GM12878 (cell line): Measurements from ENCODE around the gene DRAP1. TPM values are rescaled to one million over a fixed set of nuclear protein-coding genes. Genes with fewer than 3 reads are reported as not detected.

Experiments used
- ATF7 ChIP-seq: fragments of 450-650 bp; IDR thresholded peaks from 2 replicates; pipeline ENCODE4 v1.6.1; 2016; ENCODE audit warnings: low read depth, mild to moderate bottlenecking
- BHLHE40 ChIP-seq, 2 experiments: fragments of 450-650 bp in 1 of 2; IDR thresholded peaks; 2 replicates each; pipeline ENCODE4 v1.6.1; 2011 to 2017; ENCODE audit warnings: low read depth in 2 of 2, borderline replicate concordance in 1 of 2, improper control_type of control experiment in 1 of 2, low read length in 1 of 2, mild to moderate bottlenecking in 1 of 2
- SMC3 ChIP-seq: IDR thresholded peaks from 2 replicates; pipeline ENCODE4 v1.6.1; 2011; ENCODE audit warnings: low read length, improper control_type of control experiment, borderline replicate concordance
- polyA plus RNA-seq, 11 experiments: library from polyadenylated mRNA; depleted of rRNA in 4 of 11; unstranded in 6 of 11; stranded (reverse) in 5 of 11; fragments of >200 nt; fragmentation: Nextera tagmentation in 4 of 11; fragmentation: Illumina TruSeq in 1 of 11; extraction: Ambion mirVana in 4 of 11; extraction: Trizol in 1 of 11; gene quantifications; 1 replicate in 1 of 11; 2 replicates in 10 of 11; pipeline versions ENCODE4 v1.2.1 to v1.2.3, GENCODE V29; 2011 to 2016; ENCODE audit warnings: inconsistent platforms in 2 of 11, missing spikeins in 2 of 11, low read depth in 1 of 11
- total RNA-seq, 4 experiments: library from RNA; depleted of rRNA in 3 of 4; stranded (reverse); fragments of >200 nt in 3 of 4; fragmentation: Illumina TruSeq in 1 of 4; extraction: Trizol in 1 of 4; gene quantifications; 2 replicates each; pipeline versions ENCODE4 v1.2.1 to v1.2.3, GENCODE V29; 2013 to 2021
- TF ChIP-seq, protein P1 (sequence below): IDR thresholded peaks from 2 replicates; pipeline ENCODE4 v1.6.1; 2012; ENCODE audit warnings: improper control_type of control experiment, low read depth, low read length; ENCODE audit not compliant: insufficient replicate concordance

Gene DRAP1
- total and polyA plus RNA-seq, 10 of the 15 experiments (the other 5 are each of a cell fraction or from before 2014, with no cell fraction given): 9.4 to 163 (median 114) TPM

DNA sequence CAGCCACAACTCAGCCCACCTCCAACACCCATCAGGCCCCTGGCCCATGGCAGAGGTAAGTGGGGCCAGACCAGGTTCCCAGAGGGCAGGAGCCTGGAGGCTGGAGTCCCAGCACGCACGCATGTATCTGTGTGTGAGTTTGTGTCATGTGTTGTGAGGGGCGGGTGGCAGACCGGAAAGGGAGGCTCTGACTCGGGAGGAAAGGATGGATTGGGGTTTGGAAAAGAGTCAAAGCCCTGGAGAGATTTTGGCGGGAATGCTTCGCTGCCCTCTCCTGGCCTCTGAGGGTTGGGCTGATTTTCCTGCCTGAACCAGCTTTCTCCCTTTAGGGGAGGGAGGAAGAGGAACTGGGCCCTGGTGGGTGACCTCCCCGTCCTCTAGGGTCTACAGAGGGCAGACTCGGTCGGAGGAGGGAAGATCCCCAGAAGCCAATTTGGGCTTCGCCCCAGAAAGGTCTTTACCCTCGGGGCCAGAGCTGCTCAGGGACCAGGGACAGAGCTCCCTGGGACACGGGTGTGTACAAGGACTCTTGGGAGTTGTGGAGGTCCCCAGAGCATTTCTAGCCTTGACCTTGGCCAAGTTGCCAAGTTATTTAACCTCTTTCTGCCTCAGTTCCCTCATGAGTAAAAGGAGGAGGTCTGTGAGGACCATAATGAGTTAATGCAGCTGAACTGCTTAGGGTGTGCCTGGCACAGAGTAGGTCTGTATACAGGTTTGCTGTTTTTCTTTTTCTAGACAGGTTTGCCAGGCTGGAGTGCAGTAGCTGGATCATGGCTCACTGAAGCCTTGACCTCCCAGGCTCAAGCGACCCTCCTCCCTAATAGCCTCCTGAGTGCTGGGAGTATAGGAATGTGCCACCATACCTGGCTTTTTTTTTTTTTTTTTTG, 7.3 kb upstream of the DRAP1 start (continued):
- TF ChIP-seq, protein P1, sequence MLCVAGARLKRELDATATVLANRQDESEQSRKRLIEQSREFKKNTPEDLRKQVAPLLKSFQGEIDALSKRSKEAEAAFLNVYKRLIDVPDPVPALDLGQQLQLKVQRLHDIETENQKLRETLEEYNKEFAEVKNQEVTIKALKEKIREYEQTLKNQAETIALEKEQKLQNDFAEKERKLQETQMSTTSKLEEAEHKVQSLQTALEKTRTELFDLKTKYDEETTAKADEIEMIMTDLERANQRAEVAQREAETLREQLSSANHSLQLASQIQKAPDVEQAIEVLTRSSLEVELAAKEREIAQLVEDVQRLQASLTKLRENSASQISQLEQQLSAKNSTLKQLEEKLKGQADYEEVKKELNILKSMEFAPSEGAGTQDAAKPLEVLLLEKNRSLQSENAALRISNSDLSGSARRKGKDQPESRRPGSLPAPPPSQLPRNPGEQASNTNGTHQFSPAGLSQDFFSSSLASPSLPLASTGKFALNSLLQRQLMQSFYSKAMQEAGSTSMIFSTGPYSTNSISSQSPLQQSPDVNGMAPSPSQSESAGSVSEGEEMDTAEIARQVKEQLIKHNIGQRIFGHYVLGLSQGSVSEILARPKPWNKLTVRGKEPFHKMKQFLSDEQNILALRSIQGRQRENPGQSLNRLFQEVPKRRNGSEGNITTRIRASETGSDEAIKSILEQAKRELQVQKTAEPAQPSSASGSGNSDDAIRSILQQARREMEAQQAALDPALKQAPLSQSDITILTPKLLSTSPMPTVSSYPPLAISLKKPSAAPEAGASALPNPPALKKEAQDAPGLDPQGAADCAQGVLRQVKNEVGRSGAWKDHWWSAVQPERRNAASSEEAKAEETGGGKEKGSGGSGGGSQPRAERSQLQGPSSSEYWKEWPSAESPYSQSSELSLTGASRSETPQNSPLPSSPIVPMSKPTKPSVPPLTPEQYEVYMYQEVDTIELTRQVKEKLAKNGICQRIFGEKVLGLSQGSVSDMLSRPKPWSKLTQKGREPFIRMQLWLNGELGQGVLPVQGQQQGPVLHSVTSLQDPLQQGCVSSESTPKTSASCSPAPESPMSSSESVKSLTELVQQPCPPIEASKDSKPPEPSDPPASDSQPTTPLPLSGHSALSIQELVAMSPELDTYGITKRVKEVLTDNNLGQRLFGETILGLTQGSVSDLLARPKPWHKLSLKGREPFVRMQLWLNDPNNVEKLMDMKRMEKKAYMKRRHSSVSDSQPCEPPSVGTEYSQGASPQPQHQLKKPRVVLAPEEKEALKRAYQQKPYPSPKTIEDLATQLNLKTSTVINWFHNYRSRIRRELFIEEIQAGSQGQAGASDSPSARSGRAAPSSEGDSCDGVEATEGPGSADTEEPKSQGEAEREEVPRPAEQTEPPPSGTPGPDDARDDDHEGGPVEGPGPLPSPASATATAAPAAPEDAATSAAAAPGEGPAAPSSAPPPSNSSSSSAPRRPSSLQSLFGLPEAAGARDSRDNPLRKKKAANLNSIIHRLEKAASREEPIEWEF: peak; percentile 26
- no peak for TF ChIP-seq BHLHE40 (IDR thresholded peaks at IDR 0.05; ENCODE audit: borderline replicate concordance in 1 of 2, low read depth in 2 of 2, low read length in 1 of 2)
- TF ChIP-seq ATF7: no peak
- peak; percentile 15; the same call in 1 of the 2 replicates for TF ChIP-seq SMC3
